Neural cell (in vitro differentiated cells): Measurements from ENCODE around the gene GALNT2.

ENCODE experiments used
- EZH2 ChIP-seq: fragments of 200-600, 300-800 bp; shearing (Covaris generic), sonication (generic); IDR thresholded peaks from 2 replicates; pipeline ENCODE4 v1.6.1; 2014; ENCODE audit warnings: antibody characterized with exemption, low read length, borderline replicate concordance, mild to moderate bottlenecking; ENCODE audit not compliant: insufficient read depth, poor library complexity, severe bottlenecking
- POLR2AphosphoS5 ChIP-seq: IDR thresholded peaks from 2 replicates; pipeline ENCODE4 v1.6.1; 2012
- TF ChIP-seq, protein P1 (sequence below): fragments of 450-650 bp; IDR thresholded peaks from 2 replicates; pipeline ENCODE4 v1.5.1; 2014; ENCODE audit warnings: antibody characterized with exemption, mild to moderate bottlenecking, moderate library complexity; ENCODE audit not compliant: poor library complexity, severe bottlenecking
- TF ChIP-seq, protein P2 (sequence below): IDR thresholded peaks from 2 replicates; pipeline ENCODE4 v1.6.1; 2012; ENCODE audit warnings: borderline replicate concordance

DNA sequence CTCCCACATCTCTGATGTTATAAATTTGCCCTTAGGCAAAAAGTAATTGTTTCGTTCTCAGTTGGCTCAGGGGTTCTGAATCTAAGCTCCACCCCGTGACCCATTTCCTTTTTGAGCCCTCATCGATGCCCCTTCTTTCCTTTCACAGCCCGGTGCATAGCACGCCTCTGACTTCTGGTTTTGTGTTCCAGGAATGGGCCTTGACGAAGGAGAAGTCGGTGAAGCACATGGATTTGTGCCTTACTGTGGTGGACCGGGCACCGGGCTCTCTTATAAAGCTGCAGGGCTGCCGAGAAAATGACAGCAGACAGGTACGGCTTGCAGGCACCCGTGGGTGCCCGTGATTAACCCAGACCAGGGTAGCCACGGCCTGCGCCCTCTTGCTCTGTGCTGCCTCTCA lies 207.2 kb downstream of the GALNT2 start:
- TF ChIP-seq EZH2 (no peak), POLR2AphosphoS5 (no peak)
- TF ChIP-seq, protein P1, sequence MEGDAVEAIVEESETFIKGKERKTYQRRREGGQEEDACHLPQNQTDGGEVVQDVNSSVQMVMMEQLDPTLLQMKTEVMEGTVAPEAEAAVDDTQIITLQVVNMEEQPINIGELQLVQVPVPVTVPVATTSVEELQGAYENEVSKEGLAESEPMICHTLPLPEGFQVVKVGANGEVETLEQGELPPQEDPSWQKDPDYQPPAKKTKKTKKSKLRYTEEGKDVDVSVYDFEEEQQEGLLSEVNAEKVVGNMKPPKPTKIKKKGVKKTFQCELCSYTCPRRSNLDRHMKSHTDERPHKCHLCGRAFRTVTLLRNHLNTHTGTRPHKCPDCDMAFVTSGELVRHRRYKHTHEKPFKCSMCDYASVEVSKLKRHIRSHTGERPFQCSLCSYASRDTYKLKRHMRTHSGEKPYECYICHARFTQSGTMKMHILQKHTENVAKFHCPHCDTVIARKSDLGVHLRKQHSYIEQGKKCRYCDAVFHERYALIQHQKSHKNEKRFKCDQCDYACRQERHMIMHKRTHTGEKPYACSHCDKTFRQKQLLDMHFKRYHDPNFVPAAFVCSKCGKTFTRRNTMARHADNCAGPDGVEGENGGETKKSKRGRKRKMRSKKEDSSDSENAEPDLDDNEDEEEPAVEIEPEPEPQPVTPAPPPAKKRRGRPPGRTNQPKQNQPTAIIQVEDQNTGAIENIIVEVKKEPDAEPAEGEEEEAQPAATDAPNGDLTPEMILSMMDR, result no peak
- TF ChIP-seq, protein P2, sequence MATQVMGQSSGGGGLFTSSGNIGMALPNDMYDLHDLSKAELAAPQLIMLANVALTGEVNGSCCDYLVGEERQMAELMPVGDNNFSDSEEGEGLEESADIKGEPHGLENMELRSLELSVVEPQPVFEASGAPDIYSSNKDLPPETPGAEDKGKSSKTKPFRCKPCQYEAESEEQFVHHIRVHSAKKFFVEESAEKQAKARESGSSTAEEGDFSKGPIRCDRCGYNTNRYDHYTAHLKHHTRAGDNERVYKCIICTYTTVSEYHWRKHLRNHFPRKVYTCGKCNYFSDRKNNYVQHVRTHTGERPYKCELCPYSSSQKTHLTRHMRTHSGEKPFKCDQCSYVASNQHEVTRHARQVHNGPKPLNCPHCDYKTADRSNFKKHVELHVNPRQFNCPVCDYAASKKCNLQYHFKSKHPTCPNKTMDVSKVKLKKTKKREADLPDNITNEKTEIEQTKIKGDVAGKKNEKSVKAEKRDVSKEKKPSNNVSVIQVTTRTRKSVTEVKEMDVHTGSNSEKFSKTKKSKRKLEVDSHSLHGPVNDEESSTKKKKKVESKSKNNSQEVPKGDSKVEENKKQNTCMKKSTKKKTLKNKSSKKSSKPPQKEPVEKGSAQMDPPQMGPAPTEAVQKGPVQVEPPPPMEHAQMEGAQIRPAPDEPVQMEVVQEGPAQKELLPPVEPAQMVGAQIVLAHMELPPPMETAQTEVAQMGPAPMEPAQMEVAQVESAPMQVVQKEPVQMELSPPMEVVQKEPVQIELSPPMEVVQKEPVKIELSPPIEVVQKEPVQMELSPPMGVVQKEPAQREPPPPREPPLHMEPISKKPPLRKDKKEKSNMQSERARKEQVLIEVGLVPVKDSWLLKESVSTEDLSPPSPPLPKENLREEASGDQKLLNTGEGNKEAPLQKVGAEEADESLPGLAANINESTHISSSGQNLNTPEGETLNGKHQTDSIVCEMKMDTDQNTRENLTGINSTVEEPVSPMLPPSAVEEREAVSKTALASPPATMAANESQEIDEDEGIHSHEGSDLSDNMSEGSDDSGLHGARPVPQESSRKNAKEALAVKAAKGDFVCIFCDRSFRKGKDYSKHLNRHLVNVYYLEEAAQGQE, result no peak
